Amniotic epithelial cell (primary cell): ENCODE results near the gene GLIS1.
A peak's percentile ranks its signal among the peaks of the same experiment; 100 is the strongest.

Source experiments
- DNase-seq: peaks from one replicate; pipeline ENCODE4 v3.0.0-alpha.2; 2010; ENCODE audit warnings: low read depth

Gene GLIS1

GRCh38 chr1:53580739-53581475, 158.1 kb downstream of the GLIS1 start:
- DNase-seq, result no peak

DNA sequence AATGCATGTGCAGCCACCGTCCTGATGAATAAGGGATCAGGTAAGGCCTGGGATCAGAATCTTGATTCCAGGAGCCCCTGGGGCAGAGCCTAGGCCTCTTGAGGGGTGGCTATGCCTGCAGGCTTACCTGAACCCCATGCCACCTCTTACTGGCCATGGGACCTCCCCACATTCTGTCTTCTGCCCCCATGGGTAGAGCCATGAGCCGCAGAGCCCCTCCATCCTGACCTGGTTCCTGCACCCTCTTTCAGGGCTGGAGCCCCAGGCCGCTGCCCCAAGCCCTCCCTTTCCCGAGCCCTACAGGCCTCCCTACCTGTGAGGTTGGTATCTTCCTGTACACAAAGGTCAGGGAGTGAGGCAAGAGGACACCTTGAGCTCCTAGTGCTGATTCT, 159.0 kb downstream of the GLIS1 start:
- DNase-seq, result no peak

- no peak for DNase-seq
Measured at GRCh38 chr1:53579221-53580008, 159.5 kb downstream of the GLIS1 start.

DNA sequence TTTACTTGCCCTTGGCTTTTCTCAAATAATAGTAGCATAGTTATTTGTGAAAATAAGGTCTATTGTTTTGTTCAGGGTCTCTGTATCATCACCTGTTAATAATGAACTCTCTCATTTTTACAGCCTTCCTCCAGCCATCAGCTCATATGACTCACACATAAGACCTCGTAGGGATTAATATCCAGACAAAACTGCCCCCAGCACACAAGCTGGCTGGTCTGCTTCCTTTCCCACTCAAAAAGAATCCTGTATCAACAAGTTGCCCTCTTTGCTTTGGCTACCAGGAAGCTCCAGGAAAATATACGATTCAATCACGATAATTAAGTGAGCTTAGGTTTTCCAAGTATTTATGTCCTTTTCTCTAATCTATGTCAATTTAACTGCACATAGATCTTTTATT, 160.6 kb downstream of the GLIS1 start:
- DNase-seq, result peak; percentile 49

GRCh38 chr1:53577761-53578100, 161.2 kb downstream of the GLIS1 start:
- DNase-seq, result no peak

- no peak for DNase-seq
Measured at GRCh38 chr1:53576866-53577760, 161.9 kb downstream of the GLIS1 start.

DNA sequence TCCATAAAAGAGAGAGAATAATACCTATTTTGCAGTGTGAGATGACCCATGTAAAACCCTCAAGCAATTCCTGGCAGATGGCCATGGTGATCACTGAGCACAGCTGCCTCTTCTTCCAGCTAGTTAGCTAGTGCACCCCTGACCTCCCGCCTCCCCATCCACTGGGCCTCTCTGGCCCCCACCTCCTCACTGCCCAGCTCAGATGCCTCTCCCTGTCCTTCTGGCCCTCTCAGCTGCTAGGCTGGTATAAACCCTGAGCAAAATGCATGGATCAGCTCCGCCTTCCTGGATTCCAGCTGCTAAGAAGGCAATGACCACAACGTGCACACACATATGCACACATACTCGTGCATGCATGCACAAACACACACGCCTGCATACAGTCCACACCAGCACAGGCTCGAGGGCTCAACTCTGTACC, 162.6 kb downstream of the GLIS1 start:
- DNase-seq, result no peak

GRCh38 chr1:53575955-53576320, 163.0 kb downstream of the GLIS1 start:
- DNase-seq, result no peak

DNA sequence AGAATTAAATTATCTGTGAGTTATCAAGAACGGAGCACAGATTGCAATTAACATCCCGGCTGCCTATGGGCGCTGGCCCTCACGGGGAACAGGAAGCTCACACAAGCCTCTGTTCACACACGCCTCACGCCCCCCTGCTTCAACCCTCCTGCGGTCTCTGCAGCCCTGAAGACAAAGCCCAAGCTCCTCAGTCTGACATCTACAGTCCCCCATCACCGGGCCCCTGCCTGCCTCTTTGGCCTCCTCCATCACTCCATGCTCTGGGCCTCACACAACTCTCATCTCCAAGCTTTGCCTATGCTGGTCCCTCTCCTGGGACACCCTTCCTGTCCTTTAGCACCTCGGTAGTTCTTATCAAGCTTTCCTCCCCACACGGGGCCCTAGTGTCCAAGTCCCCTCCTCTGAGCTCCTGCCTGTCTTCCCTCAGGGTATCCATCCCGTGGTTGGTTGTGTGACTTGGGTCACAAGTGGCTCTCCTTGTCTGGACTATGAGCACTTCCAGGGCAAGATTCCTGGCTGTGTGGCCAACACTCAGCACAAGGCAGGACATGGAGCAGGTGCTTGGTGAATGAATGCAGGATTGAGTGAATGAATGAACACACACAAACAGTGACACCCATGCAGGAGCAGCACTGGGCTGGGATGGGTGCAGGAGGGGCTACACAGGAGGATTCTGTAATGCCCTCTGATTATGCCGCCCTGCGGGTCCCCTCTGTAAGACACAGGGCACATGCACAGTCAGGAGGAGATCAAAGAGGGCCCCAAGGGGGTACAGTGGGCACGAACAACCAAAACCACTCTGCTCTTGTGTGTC, 163.6 kb downstream of the GLIS1 start:
- no peak for DNase-seq

DNA sequence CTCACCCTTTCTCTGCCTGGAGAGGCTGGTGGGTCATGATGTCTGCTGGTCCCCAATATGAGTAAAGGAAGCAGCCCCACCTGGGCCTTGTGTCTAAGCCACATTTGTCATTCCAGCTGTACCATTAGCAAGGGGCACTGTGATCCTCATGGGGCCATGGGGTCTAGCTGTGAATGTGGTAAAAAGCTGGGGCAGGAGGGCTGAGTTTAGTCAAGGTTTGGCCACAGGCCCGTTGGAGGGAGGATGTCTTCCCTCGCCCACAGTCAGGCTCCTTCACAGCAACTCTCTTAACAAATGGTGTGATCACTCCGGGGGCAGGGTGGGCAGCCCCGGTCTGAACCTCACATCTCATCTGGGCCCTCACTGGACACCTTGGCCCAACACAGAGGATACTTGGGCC, 164.3 kb downstream of the GLIS1 start:
- DNase-seq, result no peak

DNA sequence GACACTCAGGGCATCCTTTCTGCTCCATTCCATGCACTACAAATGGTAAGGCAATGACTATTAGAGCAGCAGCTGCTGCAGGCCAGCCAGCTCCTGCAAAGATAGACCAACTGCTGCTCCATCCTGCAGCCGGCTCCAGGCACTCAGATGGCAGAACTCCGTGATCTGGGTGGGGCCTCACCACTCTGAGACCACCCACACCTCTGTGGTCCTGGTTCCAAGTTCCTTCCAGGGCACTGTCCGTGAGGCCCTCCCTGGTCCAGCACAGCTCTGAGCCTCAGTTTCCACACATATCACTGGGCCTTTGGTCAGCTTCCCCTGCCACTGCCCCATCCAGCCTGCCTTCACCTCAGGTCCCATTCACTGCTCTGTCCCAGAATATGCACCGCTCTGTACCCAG, 165.0 kb downstream of the GLIS1 start:
- no peak for DNase-seq

GRCh38 chr1:53573522-53573921, 165.4 kb downstream of the GLIS1 start:
- no peak for DNase-seq

GRCh38 chr1:53572815-53573173, 166.2 kb downstream of the GLIS1 start:
- DNase-seq, result no peak

DNA sequence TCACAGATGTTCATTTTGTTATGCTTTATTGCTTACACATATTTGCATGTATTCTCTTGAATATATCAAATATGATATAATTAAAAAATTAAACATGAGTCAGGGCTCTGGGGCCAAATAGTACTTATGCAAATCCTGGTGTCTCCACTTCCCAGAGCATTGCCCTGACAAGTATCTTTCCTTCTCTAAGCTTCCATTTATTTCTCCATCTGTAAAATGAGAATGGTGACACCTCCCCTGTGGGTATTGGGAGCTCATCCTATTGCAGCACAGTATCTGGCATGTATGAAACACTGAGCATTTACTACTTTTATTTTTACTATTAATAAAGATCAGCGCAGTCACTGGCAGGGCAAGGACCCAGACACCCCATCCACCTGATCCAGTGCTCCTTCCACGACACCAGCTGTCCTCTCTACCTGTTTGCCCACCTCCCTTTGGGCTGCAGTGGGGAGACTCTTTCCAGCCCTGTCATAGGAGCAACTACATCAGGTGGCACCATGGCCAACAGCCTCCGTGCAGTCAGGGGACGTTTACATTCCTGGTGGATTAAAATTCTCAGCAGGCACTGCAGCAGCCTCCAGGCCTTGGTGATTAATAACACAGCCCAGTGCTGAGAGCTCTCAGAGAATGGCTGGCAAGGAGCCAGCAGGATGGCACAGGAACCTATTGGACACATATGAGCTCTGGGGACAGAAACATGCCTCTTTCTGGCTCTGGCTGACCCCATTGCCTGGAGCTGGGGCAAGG, 166.7 kb downstream of the GLIS1 start:
- DNase-seq, result peak; percentile 69

DNA sequence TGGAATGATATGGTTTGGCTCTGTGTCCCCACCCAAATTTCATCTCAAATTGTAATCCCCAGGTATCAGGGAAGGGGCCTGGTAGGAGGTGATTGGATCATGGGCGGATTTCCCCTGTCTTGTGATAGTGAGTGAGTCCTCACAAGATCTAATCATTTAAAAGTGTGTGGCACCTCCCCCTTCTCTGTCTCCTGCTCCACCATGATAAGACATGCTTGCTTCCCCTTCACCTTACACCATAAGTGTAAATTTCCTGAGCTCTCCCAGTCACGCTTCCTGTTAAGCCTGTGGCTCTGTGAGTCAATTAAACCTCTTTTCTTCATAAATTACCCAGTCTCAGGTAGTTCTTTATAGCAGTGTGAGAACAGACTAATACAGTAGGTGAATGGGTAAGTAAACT, 170.4 kb downstream of the GLIS1 start:
- no peak for DNase-seq

DNA sequence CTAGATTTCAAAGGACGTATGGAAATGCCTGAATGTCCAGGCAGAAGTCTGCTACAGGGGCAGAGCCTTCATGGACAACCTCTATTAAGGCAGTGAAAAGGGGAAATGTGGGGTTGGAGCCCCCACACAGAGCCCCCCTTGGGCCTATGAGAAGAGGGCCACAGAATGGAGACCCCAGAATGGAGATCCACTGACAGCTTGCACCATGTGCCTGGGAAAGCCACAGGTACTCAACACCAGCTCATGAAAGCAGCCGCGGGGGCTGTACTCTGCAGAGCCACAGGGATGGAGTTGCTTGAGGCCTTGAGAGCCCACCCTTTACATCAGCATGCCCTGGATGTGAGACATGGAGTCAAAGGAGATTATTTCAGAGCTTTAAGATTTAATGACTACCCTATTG, 171.1 kb downstream of the GLIS1 start:
- DNase-seq, result no peak

- no peak for DNase-seq
Measured at GRCh38 chr1:53567450-53567849, 171.5 kb downstream of the GLIS1 start.

GRCh38 chr1:53563611-53564010, 175.4 kb downstream of the GLIS1 start:
- DNase-seq, result no peak

GRCh38 chr1:53562981-53563379, 176.0 kb downstream of the GLIS1 start:
- no peak for DNase-seq

- no peak for DNase-seq
Measured at GRCh38 chr1:53562291-53562980, 176.5 kb downstream of the GLIS1 start.
